ENCODE results near the gene IL31RA. TPM values are rescaled to one million over a fixed set of nuclear protein-coding genes. Genes with fewer than 3 reads are reported as not detected.
"Not testable (repeated sequence)": the region's sequence is repeated elsewhere in the genome, so short reads cannot be mapped to it uniquely, and the experiment has no call there.

IL31RA gene
- total and polyA plus RNA-seq, 2 donors from 2014 or later: 0.44 TPM; not detected in 1

- Histone ChIP-seq H3K4me3 (ENCODE audit: low read length in 3 of 3) (no peak overlapping the region), H3K9me3 (ENCODE audit: control insufficient read depth in 2 of 3, insufficient read depth in 1 of 3, low read length in 3 of 3) (no peaks in the 10 kb centered on the region), H3K27ac (ENCODE audit: low read depth in 2 of 2, low read length in 2 of 2) (no peak overlapping the region), H3K9ac (ENCODE audit: low read length in 3 of 3) (no peak overlapping the region), H3K4me1 (ENCODE audit: control insufficient read depth in 2 of 3, insufficient read depth in 2 of 3, low read depth in 1 of 3, low read length in 3 of 3) (peaks cover 0 to 4% (median 2%) of the 10 kb centered on the region in 3 donors), H3K27me3 (ENCODE audit: control insufficient read depth, insufficient read depth, low read length) (no peaks in the 10 kb centered on the region), H3K36me3 (ENCODE audit: control insufficient read depth in 2 of 3, insufficient read depth in 3 of 3, low read length in 3 of 3) (peaks cover 4 to 15% (median 15%) of the 10 kb centered on the region in 3 donors)
- intact Hi-C loops (cut with DNase I): no loop called here
- DNase-seq: peak; percentile 84 to 89 (median 86)
- TF ChIP-seq CTCF (IDR thresholded peaks at IDR 0.05; ENCODE audit: borderline replicate concordance, extremely low read depth, insufficient read depth): peak; percentile 86
- peak; percentile 68 for FAIRE-seq
Observed at GRCh38 chr5:55936100-55936693, 85.0 kb downstream of the IL31RA start.

DNA sequence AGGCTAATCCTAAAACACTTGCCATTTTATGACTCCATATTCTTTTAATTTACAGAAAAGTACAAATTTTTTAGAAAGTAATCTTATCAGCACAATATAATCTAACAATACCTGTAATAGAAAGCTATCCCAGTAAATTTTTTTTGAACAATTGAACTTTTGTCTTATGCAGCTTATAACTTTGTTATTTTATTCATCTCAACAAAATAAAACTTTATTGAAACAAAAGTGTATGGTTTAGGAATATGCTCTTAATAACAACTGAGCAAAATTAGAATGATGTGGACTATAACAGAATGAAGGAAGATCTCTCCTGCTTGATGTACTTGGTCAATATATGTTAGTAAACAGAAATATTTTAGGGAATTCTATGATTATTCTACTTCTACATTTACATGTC lies 86.4 kb downstream of the IL31RA start:
- H3K9me3 ChIP-seq (ENCODE audit: control insufficient read depth in 2 of 3, insufficient read depth in 1 of 3, low read length in 3 of 3); H3K4me1 ChIP-seq (ENCODE audit: control insufficient read depth in 2 of 3, insufficient read depth in 2 of 3, low read depth in 1 of 3, low read length in 3 of 3); H3K4me3 ChIP-seq (ENCODE audit: low read length in 3 of 3); DNase-seq; H3K27ac ChIP-seq (ENCODE audit: low read depth in 2 of 2, low read length in 2 of 2); H3K9ac ChIP-seq (ENCODE audit: low read length in 3 of 3); H3K27me3 ChIP-seq (ENCODE audit: control insufficient read depth, insufficient read depth, low read length); intact Hi-C loops (cut with DNase I): not testable (repeated sequence)
- peak; percentile 94 for FAIRE-seq
- H3K36me3 ChIP-seq (ENCODE audit: control insufficient read depth in 2 of 3, insufficient read depth in 3 of 3, low read length in 3 of 3): peaks cover 4 to 24% (median 22%) of the 10 kb centered on the region in 3 donors

DNA sequence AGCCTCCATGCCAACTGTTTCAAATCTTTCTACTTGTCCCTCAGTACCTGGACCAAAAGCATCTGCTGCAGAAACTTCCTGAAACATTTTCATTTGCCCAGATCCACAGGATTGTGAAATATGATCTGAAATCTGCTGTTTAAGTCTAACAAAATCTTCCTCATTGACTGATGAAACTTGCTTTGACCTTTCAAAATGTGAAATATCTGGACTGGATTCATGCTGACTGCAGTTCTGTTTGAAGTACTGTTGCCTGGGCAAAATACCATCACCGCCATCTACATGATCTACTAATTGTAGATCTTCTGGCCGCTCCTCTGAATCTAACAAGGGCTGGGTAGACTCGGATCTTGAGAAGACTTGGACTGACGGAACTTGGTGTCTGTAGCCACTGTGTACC lies 90.0 kb downstream of the IL31RA start:
- H3K27ac ChIP-seq (ENCODE audit: low read depth in 2 of 2, low read length in 2 of 2); H3K4me1 ChIP-seq (ENCODE audit: control insufficient read depth in 2 of 3, insufficient read depth in 2 of 3, low read depth in 1 of 3, low read length in 3 of 3); FAIRE-seq; H3K27me3 ChIP-seq (ENCODE audit: control insufficient read depth, insufficient read depth, low read length); H3K9ac ChIP-seq (ENCODE audit: low read length in 3 of 3); DNase-seq; H3K9me3 ChIP-seq (ENCODE audit: control insufficient read depth in 2 of 3, insufficient read depth in 1 of 3, low read length in 3 of 3); intact Hi-C loops (cut with DNase I); H3K4me3 ChIP-seq (ENCODE audit: low read length in 3 of 3): not testable (repeated sequence)
- peaks cover 6 to 35% (median 28%) of the 10 kb centered on the region in 3 donors for H3K36me3 ChIP-seq (ENCODE audit: control insufficient read depth in 2 of 3, insufficient read depth in 3 of 3, low read length in 3 of 3)

- Histone ChIP-seq H3K4me1 (ENCODE audit: control insufficient read depth in 2 of 3, insufficient read depth in 2 of 3, low read depth in 1 of 3, low read length in 3 of 3) (no peaks in the 10 kb centered on the region), H3K27ac (ENCODE audit: low read depth in 2 of 2, low read length in 2 of 2) (no peak overlapping the region), H3K4me3 (ENCODE audit: low read length in 3 of 3) (no peak overlapping the region), H3K9me3 (ENCODE audit: control insufficient read depth in 2 of 3, insufficient read depth in 1 of 3, low read length in 3 of 3) (no peaks in the 10 kb centered on the region), H3K9ac (ENCODE audit: low read length in 3 of 3) (no peak overlapping the region), H3K27me3 (ENCODE audit: control insufficient read depth, insufficient read depth, low read length) (no peaks in the 10 kb centered on the region), H3K36me3 (ENCODE audit: control insufficient read depth in 2 of 3, insufficient read depth in 3 of 3, low read length in 3 of 3) (peaks cover 6 to 66% (median 38%) of the 10 kb centered on the region in 3 donors)
- intact Hi-C loops (cut with DNase I): no loop called here
- no peak for TF ChIP-seq CTCF (IDR thresholded peaks at IDR 0.05; ENCODE audit: borderline replicate concordance, extremely low read depth, insufficient read depth)
- FAIRE-seq: no peak
- DNase-seq: no peak
Observed at GRCh38 chr5:55959208-55959607, 108.1 kb downstream of the IL31RA start.

Measured in kidney (tissue), 14 donors.